K562 (cell line): ENCODE measurements around the gene TCP10L. TPM values are rescaled to one million over a fixed set of nuclear protein-coding genes. Genes with fewer than 3 reads are reported as not detected.

Source experiments
- ATAC-seq: fragments of 200-7000 bp; cut with Tn5 transposase; 3 replicates; pipeline ENCODE4 v1.9.1; 2020; ENCODE audit warnings: moderate library complexity
- BruUV-seq: library from RNA; stranded (reverse); fragments of 400-500 nt; replicated peaks from 2 replicates; lab custom pipeline; 2021; lab: Mats Ljungman, UMichigan
- CTCF ChIA-PET: fragments of 300-600 bp; formaldehyde crosslinking; extraction: SDS; loops from one replicate; lab custom pipeline; 2021; ENCODE audit warnings: low intra/inter-chr PET ratio; lab: Yijun Ruan, JAX
- POLR2A ChIA-PET: fragments of 300-600, 350-650 bp; sonication (Branson Sonifier 250); formaldehyde crosslinking; extraction: SDS; loops from one replicate; lab custom pipeline; 2021; ENCODE audit warnings: antibody characterized with exemption, inconsistent platforms; lab: Yijun Ruan, JAX
- DNase-seq, 4 experiments: peaks; one replicate each; pipeline versions ENCODE4 v3.0.0 to v3.0.0-alpha.2; 2011 to 2018; ENCODE audit warnings: low spot score in 3 of 4, mixed read lengths in 3 of 4; ENCODE audit errors: extremely low read depth in 1 of 4
- FAIRE-seq: peaks from 2 replicates; lab custom pipeline; 2011; peaks lifted over from hg19 to GRCh38; lab: Jason Lieb, UNC
- H2AFZ ChIP-seq: 2 replicates; pipeline ENCODE4 v1.6.0; 2011; ENCODE audit warnings: low read depth, low read length, control low read depth, inconsistent platforms
- H3K27ac ChIP-seq: fragments of 200-600 bp; 3 replicates; pipeline ENCODE4 v1.8.0; 2011; ENCODE audit warnings: low read depth, mild to moderate bottlenecking, control low read depth, inconsistent platforms, low read length, moderate library complexity, mixed read lengths; ENCODE audit errors: extremely low read depth
- H3K27me3 ChIP-seq, 2 experiments: fragments of 300-600 bp in 1 of 2; 2 replicates in 1 of 2; 3 replicates in 1 of 2; pipeline versions ENCODE4 v1.6.0 to v1.8.0; 2011; ENCODE audit warnings: inconsistent platforms in 2 of 2, low read length in 2 of 2, mild to moderate bottlenecking in 1 of 2, mixed read lengths in 1 of 2, moderate library complexity in 1 of 2; ENCODE audit not compliant: control insufficient read depth in 2 of 2, insufficient read depth in 2 of 2
- H3K36me3 ChIP-seq: fragments of 300-600 bp; 3 replicates; pipeline ENCODE4 v1.8.0; 2011; ENCODE audit warnings: mild to moderate bottlenecking, low read length, inconsistent platforms; ENCODE audit not compliant: control insufficient read depth, insufficient read depth
- H3K4me1 ChIP-seq, 2 experiments: fragments of 200-600 bp in 1 of 2; replicated peaks in 1 of 2; 2 replicates in 1 of 2; 3 replicates in 1 of 2; pipeline versions ENCODE4 v1.5.1 to v1.8.0; 2011; ENCODE audit warnings: inconsistent platforms in 2 of 2, low read length in 2 of 2, mild to moderate bottlenecking in 1 of 2, mixed read lengths in 1 of 2, moderate library complexity in 1 of 2; ENCODE audit not compliant: control insufficient read depth in 2 of 2, insufficient read depth in 2 of 2
- H3K4me2 ChIP-seq: 2 replicates; pipeline ENCODE4 v1.6.1; 2011; ENCODE audit warnings: low read length, control low read depth, inconsistent platforms, mixed read lengths; ENCODE audit not compliant: insufficient read depth
- H3K4me3 ChIP-seq: fragments of 200-600 bp; sonication (generic), shearing (Covaris generic); 2 replicates; pipeline ENCODE4 v1.5.1; 2016; ENCODE audit warnings: control low read depth, inconsistent platforms
- H3K79me2 ChIP-seq: fragments of 200-600 bp; 3 replicates; pipeline ENCODE4 v1.8.0; 2011; ENCODE audit warnings: low read length, inconsistent platforms; ENCODE audit not compliant: control insufficient read depth, insufficient read depth
- H3K9ac ChIP-seq, 2 experiments: 2 replicates each; pipeline versions ENCODE4 v1.6.0 to v1.6.1; 2011; ENCODE audit warnings: low read depth in 2 of 2, low read length in 2 of 2, control low read depth in 1 of 2, inconsistent platforms in 1 of 2, mild to moderate bottlenecking in 1 of 2, mixed read lengths in 1 of 2; ENCODE audit not compliant: insufficient read depth in 1 of 2
- H3K9me1 ChIP-seq: one replicate; pipeline ENCODE4 v1.6.0; 2011; ENCODE audit warnings: inconsistent platforms, mild to moderate bottlenecking, low read length, moderate library complexity; ENCODE audit not compliant: control insufficient read depth, insufficient read depth
- H3K9me3 ChIP-seq: replicated peaks from 2 replicates; pipeline ENCODE4 v1.5.1; 2011; ENCODE audit warnings: low read depth, low read length, inconsistent platforms; ENCODE audit not compliant: control insufficient read depth, insufficient read depth
- H4K20me1 ChIP-seq: replicated peaks from 2 replicates; pipeline ENCODE4 v1.6.1; 2011; ENCODE audit warnings: low read length, inconsistent platforms, mixed read lengths; ENCODE audit not compliant: control insufficient read depth, insufficient read depth
- BMI1 ChIP-seq: fragments of 150-350 bp; IDR thresholded peaks from 2 replicates; pipeline ENCODE4 v1.6.1; 2014; ENCODE audit warnings: low read length
- BRD9 ChIP-seq: fragments of 450-650 bp; IDR thresholded peaks from 2 replicates; pipeline ENCODE4 v1.6.1; 2018; ENCODE audit warnings: low read depth; ENCODE audit not compliant: partially characterized antibody
- CBX2 ChIP-seq: fragments of 200-600 bp; sonication (generic); IDR thresholded peaks from one replicate; pipeline ENCODE4 v1.6.1; 2012; ENCODE audit warnings: mild to moderate bottlenecking, low read length, inconsistent platforms; ENCODE audit not compliant: insufficient read depth, poor library complexity, severe bottlenecking
- HDAC1 ChIP-seq, 2 experiments: fragments of 450-650 bp; IDR thresholded peaks; 2 replicates each; pipeline ENCODE4 v1.6.1; 2016 to 2017; ENCODE audit warnings: inconsistent platforms in 1 of 2, mild to moderate bottlenecking in 1 of 2, moderate library complexity in 1 of 2
- HDAC8 ChIP-seq: fragments of 450-650 bp; IDR thresholded peaks from 2 replicates; pipeline ENCODE4 v1.6.1; 2016; ENCODE audit warnings: mild to moderate bottlenecking, missing genetic modification characterization, moderate library complexity, missing compliant biosample characterization
- HEY1 ChIP-seq: fragments of 250-450 bp; sonication (Bioruptor Pico); IDR thresholded peaks from 2 replicates; pipeline ENCODE4 v1.5.0; 2020; ENCODE audit warnings: mild to moderate bottlenecking, moderate library complexity, borderline replicate concordance
- MAFF ChIP-seq: IDR thresholded peaks from 2 replicates; pipeline ENCODE4 v1.6.1; 2012; ENCODE audit warnings: low read length, improper control_type of control experiment
- MAZ ChIP-seq, 2 experiments: fragments of 450-650 bp in 1 of 2; sonication (generic) in 1 of 2; formaldehyde crosslinking; IDR thresholded peaks in 1 of 2; conservative IDR thresholded peaks in 1 of 2; 2 replicates each; pipeline versions ENCODE4 v1.4.0 to v1.5.0; 2020; ENCODE audit warnings: mild to moderate bottlenecking in 1 of 2, missing genetic modification reagents in 1 of 2
- NFYB ChIP-seq: IDR thresholded peaks from 2 replicates; pipeline ENCODE4 v1.6.1; 2011; ENCODE audit warnings: mild to moderate bottlenecking, moderate library complexity; ENCODE audit not compliant: insufficient read length; ENCODE audit errors: extremely low read depth
- SREBF2 ChIP-seq: sonication (generic); formaldehyde crosslinking; IDR thresholded peaks from 2 replicates; pipeline ENCODE4 v1.4.0; 2020; ENCODE audit warnings: mild to moderate bottlenecking, missing genetic modification reagents
- TCFL5 ChIP-seq: fragments of 250-450 bp; sonication (Bioruptor Pico); conservative IDR thresholded peaks from 2 replicates; pipeline ENCODE4 v1.6.1; 2021; ENCODE audit warnings: mild to moderate bottlenecking, moderate library complexity, matching md5 sums
- TEAD4 ChIP-seq, 2 experiments: sonication (generic) in 1 of 2; formaldehyde crosslinking in 1 of 2; IDR thresholded peaks; 2 replicates each; pipeline versions ENCODE4 v1.6.1 to v1.8.0; 2012 to 2022; ENCODE audit warnings: borderline replicate concordance in 1 of 2, inconsistent platforms in 1 of 2, low read length in 1 of 2, mild to moderate bottlenecking in 1 of 2, missing genetic modification reagents in 1 of 2
- ZFX ChIP-seq: sonication (generic); formaldehyde crosslinking; IDR thresholded peaks from 2 replicates; pipeline ENCODE4 v1.8.0; 2022; ENCODE audit warnings: mild to moderate bottlenecking, missing genetic modification reagents, moderate library complexity
- ZKSCAN1 ChIP-seq: fragments of 150-350 bp; IDR thresholded peaks from 2 replicates; pipeline ENCODE4 v1.6.1; 2016; ENCODE audit warnings: low read depth, low read length
- WGBS: fragments of 100-300 bp; shearing (Covaris generic); methylation state at CpG from one replicate; pipeline ENCODE4 v1.1.6; 2016; ENCODE audit warnings: low coverage, mixed read lengths; ENCODE audit not compliant: insufficient coverage; ENCODE audit errors: missing lambda C conversion rate; 5-methylcytosine and 5-hydroxymethylcytosine counted together
- in situ Hi-C: fragments of 300-500 bp; cut with MboI; formaldehyde crosslinking; loops from 4 replicates; pipeline ENCODE4 v1.15.0; 2018; ENCODE audit warnings: inconsistent platforms, mixed read lengths
- intact Hi-C: fragments of 100-400 bp; cut with micrococcal nuclease; formaldehyde crosslinking; loops from 2 replicates; pipeline ENCODE4 v1.14.2; 2022
- polyA plus RNA-seq, 8 experiments: library from polyadenylated mRNA; depleted of rRNA in 4 of 8; stranded (reverse) in 5 of 8; unstranded in 3 of 8; fragments of >200 nt; fragmentation: Nextera tagmentation in 2 of 8; fragmentation: Illumina TruSeq in 1 of 8; extraction: Ambion mirVana in 2 of 8; extraction: Trizol in 1 of 8; gene quantifications; 2 replicates each; pipeline versions ENCODE4 v1.2.1 to v1.2.3, GENCODE V29; 2011 to 2014; ENCODE audit warnings: inconsistent platforms in 1 of 8, missing spikeins in 1 of 8
- total RNA-seq, 7 experiments: library from RNA; depleted of rRNA in 6 of 7; stranded (reverse); fragments of >200 nt in 6 of 7; fragmentation: Illumina TruSeq in 2 of 7; extraction: Trizol in 2 of 7; gene quantifications; 2 replicates each; pipeline versions ENCODE4 v1.2.1 to v1.2.3, GENCODE V29; 2011 to 2021; ENCODE audit warnings: low replicate concordance in 1 of 7
- TF ChIP-seq, protein P1 (sequence below): fragments of 450-650 bp; formaldehyde crosslinking; IDR thresholded peaks from 2 replicates; pipeline ENCODE4 v1.4.0; 2022; ENCODE audit warnings: missing genetic modification characterization
- TF ChIP-seq, protein P2 (sequence below): fragments of 450-650 bp; IDR thresholded peaks from 2 replicates; pipeline ENCODE4 v1.6.1; 2016; ENCODE audit warnings: low read depth, mild to moderate bottlenecking, moderate library complexity
- TF ChIP-seq, protein P3 (sequence below): fragments of 250-450 bp; sonication (Bioruptor Pico); IDR thresholded peaks from 2 replicates; pipeline ENCODE4 v1.5.0; 2020; ENCODE audit warnings: mild to moderate bottlenecking, borderline replicate concordance
- TF ChIP-seq, protein P4 (sequence below): sonication (generic); formaldehyde crosslinking; IDR thresholded peaks from 2 replicates; pipeline ENCODE4 v1.5.0; 2020; ENCODE audit warnings: missing genetic modification reagents

TCP10L gene
- total and polyA plus RNA-seq, 9 of the 15 experiments (the other 6 are each of a cell fraction or from before 2014, with no cell fraction given) = 0.34 to 0.91 (median 0.56) TPM; not detected in 2

DNA sequence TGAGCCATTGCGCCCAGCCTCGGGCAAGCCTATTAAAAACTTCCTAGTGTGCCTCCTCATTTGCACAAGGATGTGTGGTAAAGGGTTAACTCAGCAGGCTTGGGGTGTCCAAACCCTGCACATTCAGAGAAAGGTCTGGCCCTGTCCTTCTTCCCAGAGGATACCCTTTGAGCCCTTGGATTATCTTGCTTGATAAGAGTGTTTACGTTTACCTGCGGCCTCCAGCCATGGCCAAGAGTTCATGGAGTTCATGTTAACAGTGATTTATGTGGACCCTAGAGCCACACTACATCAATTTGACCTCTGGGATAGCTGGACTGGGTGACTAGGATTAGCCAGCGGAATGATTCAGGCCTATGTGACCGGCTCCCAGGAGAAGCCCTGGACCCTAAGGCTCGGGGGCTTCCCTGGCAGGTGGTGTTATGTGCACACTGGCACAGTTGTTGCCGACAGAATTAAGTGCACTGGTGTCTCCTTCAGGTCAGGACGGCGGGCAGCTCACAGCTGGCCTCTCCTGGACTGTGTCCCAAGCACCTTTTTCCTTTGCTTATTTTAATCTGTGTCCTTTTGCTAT, 7.7 kb upstream of the TCP10L start:
- CTCF ChIA-PET = no interaction called here
- no peaks in the 10 kb centered on the region for H4K20me1 ChIP-seq
- DNase-seq (no peak), FAIRE-seq (no peak), ATAC-seq (no peak; the same call in 2 of the 3 replicates)
- no peak overlapping the region for H3K4me2 ChIP-seq
- 33% methylated on average over 10 of the region's 10 CpGs for WGBS
- BruUV-seq = no TSS peak
- no peak overlapping the region for H3K9ac ChIP-seq
- H3K79me2 ChIP-seq = no peaks in the 10 kb centered on the region
- no peaks in the 10 kb centered on the region for H3K9me3 ChIP-seq
- H3K27me3 ChIP-seq = no peaks in the 10 kb centered on the region
- no peak overlapping the region for H3K27ac ChIP-seq
- H2AFZ ChIP-seq = no peak overlapping the region
- H3K4me1 ChIP-seq = no peaks in the 10 kb centered on the region
- H3K36me3 ChIP-seq = no peaks in the 10 kb centered on the region
- H3K9me1 ChIP-seq = no peaks in the 10 kb centered on the region
- no peak overlapping the region for H3K4me3 ChIP-seq
- intact Hi-C loops = no loop called here
- POLR2A ChIA-PET = interaction anchor here (0.6 to 1.3 kb wide), 2 partner anchors 200 to 338 kb away, joined by 3 to 5 read pairs; partner anchors contain the start of gene URB1
- in situ Hi-C loops = no loop called here
- TF ChIP-seq BMI1 (no peak), ZFX (CRISPR knock-in tag) (no peak), MAZ (CRISPR knock-in tag; conservative IDR thresholded peaks at IDR 0.05 in 1 of 2, IDR thresholded peaks at IDR 0.05 in 1 of 2) (no peak), TEAD4 (IDR thresholded peaks at IDR 0.05; ENCODE audit: low read length) (no peak), TEAD4 (CRISPR knock-in tag; IDR thresholded peaks at IDR 0.05; ENCODE audit: borderline replicate concordance) (no peak), NFYB (no peak), MAFF (no peak), HEY1 (CRISPR knock-in tag) (no peak), ZKSCAN1 (no peak), HDAC1 (IDR thresholded peaks at IDR 0.05) (no peak), SREBF2 (CRISPR knock-in tag) (no peak), BRD9 (no peak), TCFL5 (no peak), CBX2 (no peak), HDAC8 (tag) (no peak)
- TF ChIP-seq, protein P1, sequence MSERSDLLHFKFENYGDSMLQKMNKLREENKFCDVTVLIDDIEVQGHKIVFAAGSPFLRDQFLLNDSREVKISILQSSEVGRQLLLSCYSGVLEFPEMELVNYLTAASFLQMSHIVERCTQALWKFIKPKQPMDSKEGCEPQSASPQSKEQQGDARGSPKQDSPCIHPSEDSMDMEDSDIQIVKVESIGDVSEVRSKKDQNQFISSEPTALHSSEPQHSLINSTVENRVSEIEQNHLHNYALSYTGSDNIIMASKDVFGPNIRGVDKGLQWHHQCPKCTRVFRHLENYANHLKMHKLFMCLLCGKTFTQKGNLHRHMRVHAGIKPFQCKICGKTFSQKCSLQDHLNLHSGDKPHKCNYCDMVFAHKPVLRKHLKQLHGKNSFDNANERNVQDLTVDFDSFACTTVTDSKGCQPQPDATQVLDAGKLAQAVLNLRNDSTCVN (CRISPR knock-in tag) = no peak
- TF ChIP-seq, protein P2, sequence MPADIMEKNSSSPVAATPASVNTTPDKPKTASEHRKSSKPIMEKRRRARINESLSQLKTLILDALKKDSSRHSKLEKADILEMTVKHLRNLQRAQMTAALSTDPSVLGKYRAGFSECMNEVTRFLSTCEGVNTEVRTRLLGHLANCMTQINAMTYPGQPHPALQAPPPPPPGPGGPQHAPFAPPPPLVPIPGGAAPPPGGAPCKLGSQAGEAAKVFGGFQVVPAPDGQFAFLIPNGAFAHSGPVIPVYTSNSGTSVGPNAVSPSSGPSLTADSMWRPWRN = no peak
- TF ChIP-seq, protein P3, sequence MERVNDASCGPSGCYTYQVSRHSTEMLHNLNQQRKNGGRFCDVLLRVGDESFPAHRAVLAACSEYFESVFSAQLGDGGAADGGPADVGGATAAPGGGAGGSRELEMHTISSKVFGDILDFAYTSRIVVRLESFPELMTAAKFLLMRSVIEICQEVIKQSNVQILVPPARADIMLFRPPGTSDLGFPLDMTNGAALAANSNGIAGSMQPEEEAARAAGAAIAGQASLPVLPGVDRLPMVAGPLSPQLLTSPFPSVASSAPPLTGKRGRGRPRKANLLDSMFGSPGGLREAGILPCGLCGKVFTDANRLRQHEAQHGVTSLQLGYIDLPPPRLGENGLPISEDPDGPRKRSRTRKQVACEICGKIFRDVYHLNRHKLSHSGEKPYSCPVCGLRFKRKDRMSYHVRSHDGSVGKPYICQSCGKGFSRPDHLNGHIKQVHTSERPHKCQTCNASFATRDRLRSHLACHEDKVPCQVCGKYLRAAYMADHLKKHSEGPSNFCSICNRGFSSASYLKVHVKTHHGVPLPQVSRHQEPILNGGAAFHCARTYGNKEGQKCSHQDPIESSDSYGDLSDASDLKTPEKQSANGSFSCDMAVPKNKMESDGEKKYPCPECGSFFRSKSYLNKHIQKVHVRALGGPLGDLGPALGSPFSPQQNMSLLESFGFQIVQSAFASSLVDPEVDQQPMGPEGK (CRISPR knock-in tag) = no peak
- TF ChIP-seq, protein P4, sequence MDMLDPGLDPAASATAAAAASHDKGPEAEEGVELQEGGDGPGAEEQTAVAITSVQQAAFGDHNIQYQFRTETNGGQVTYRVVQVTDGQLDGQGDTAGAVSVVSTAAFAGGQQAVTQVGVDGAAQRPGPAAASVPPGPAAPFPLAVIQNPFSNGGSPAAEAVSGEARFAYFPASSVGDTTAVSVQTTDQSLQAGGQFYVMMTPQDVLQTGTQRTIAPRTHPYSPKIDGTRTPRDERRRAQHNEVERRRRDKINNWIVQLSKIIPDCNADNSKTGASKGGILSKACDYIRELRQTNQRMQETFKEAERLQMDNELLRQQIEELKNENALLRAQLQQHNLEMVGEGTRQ (CRISPR knock-in tag) = no peak
